Measurements from ENCODE around the gene TPRN.

GRCh38 chr9:137162505-137163364 is 37.8 kb downstream of the TPRN start:
- TF ChIP-seq CBX5 (IDR thresholded peaks at IDR 0.05; ENCODE audit: borderline replicate concordance, low read depth) (no peak), ETV6 (IDR thresholded peaks at IDR 0.05; ENCODE audit: borderline replicate concordance in 1 of 2, low read depth in 2 of 2, low read length in 1 of 2) (no peak), ETV6 (CRISPR knock-in tag; IDR thresholded peaks at IDR 0.05; ENCODE audit: borderline replicate concordance) (no peak), RCOR1 (IDR thresholded peaks at IDR 0.05; ENCODE audit: borderline replicate concordance in 1 of 2, low read depth in 2 of 2, low read length in 2 of 2) (no peak), NFATC3 (IDR thresholded peaks at IDR 0.05) (no peak), ZMIZ1 (IDR thresholded peaks at IDR 0.05; ENCODE audit: low read depth in 2 of 2, low read length in 2 of 2) (no peak), EGR1 (conservative IDR thresholded peaks at IDR 0.05) (no peak), RBM15 (IDR thresholded peaks at IDR 0.05; ENCODE audit: insufficient read depth, low read length) (no peak), FOSL1 (tag; conservative IDR thresholded peaks at IDR 0.05) (no peak), EZH2 (IDR thresholded peaks at IDR 0.05; ENCODE audit: borderline replicate concordance, low read depth, low read length) (no peak), SREBF2 (CRISPR knock-in tag; IDR thresholded peaks at IDR 0.05) (no peak), CREB1 (IDR thresholded peaks at IDR 0.05) (no peak), CREB1 (CRISPR knock-in tag; IDR thresholded peaks at IDR 0.05) (no peak)
